ENCODE data around the gene SPAG17.

SPAG17 gene

DNA sequence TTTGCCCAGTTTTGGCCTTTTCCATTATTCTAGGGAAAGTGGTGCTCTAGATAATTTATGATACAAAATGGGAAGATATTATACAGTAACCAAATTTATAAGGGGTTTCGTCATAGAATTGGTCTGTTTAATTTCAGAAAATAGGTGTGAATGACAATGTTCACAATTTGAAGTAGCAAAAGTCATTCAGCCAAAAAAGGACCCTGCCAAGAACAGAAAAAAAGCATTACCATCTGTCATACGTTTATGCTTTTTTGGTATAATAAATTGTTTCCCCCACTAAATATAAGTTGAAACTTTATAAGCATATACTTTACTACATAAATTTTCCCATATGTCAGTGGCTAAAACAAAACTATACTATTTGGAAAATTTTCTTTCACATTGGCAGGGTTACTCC, 4.5 kb upstream of the SPAG17 start:
- H3K36me3 ChIP-seq (replicated peaks; ENCODE audit: low read depth, low read length) = no peaks in the 10 kb centered on the region
- TF ChIP-seq CTCF (IDR thresholded peaks at IDR 0.05; ENCODE audit: low read depth, low read length) = no peak
- no peak for TF ChIP-seq EZH2phosphoT487 (IDR thresholded peaks at IDR 0.05; ENCODE audit: low read depth)
- H3K79me2 ChIP-seq (ENCODE audit: low read length) = no peaks in the 10 kb centered on the region
- H3K27me3 ChIP-seq (ENCODE audit: low read depth, low read length) = no peaks in the 10 kb centered on the region
- no peak overlapping the region for H3K9ac ChIP-seq (ENCODE audit: low read length)
- no peak overlapping the region for H3K4me2 ChIP-seq (ENCODE audit: low read length)
- no peak overlapping the region for H2AFZ ChIP-seq (ENCODE audit: low read depth, low read length)
- H3K9me3 ChIP-seq (ENCODE audit: insufficient read depth, low read length) = no peaks in the 10 kb centered on the region
- no peak overlapping the region for H3K4me3 ChIP-seq (ENCODE audit: low read length)
- H3K27ac ChIP-seq (ENCODE audit: low read length) = no peak overlapping the region
- no peaks in the 10 kb centered on the region for H3K4me1 ChIP-seq (ENCODE audit: low read length)
- H4K20me1 ChIP-seq (ENCODE audit: insufficient read depth, low read length) = no peaks in the 10 kb centered on the region

- no peak overlapping the region for H3K9ac ChIP-seq (ENCODE audit: low read length)
- H4K20me1 ChIP-seq (ENCODE audit: insufficient read depth, low read length) = no peaks in the 10 kb centered on the region
- no peak for TF ChIP-seq EZH2phosphoT487 (IDR thresholded peaks at IDR 0.05; ENCODE audit: low read depth)
- no peak for TF ChIP-seq CTCF (IDR thresholded peaks at IDR 0.05; ENCODE audit: low read depth, low read length)
- H3K27me3 ChIP-seq (ENCODE audit: low read depth, low read length) = no peaks in the 10 kb centered on the region
- no peaks in the 10 kb centered on the region for H3K9me3 ChIP-seq (ENCODE audit: insufficient read depth, low read length)
- H3K4me2 ChIP-seq (ENCODE audit: low read length) = no peak overlapping the region
- no peak overlapping the region for H3K27ac ChIP-seq (ENCODE audit: low read length)
- H3K36me3 ChIP-seq (replicated peaks; ENCODE audit: low read depth, low read length) = no peaks in the 10 kb centered on the region
- H3K4me3 ChIP-seq (ENCODE audit: low read length) = no peak overlapping the region
- H3K79me2 ChIP-seq (ENCODE audit: low read length) = no peaks in the 10 kb centered on the region
- no peaks in the 10 kb centered on the region for H3K4me1 ChIP-seq (ENCODE audit: low read length)
- no peak overlapping the region for H2AFZ ChIP-seq (ENCODE audit: low read depth, low read length)
Measured at GRCh38 chr1:118188411-118188810, 3.4 kb upstream of the SPAG17 start.

- no peak overlapping the region for H3K4me2 ChIP-seq (ENCODE audit: low read length)
- H3K4me1 ChIP-seq (ENCODE audit: low read length) = no peaks in the 10 kb centered on the region
- no peak overlapping the region for H3K27ac ChIP-seq (ENCODE audit: low read length)
- no peak overlapping the region for H3K4me3 ChIP-seq (ENCODE audit: low read length)
- H2AFZ ChIP-seq (ENCODE audit: low read depth, low read length) = no peak overlapping the region
- no peaks in the 10 kb centered on the region for H3K79me2 ChIP-seq (ENCODE audit: low read length)
- no peaks in the 10 kb centered on the region for H4K20me1 ChIP-seq (ENCODE audit: insufficient read depth, low read length)
- no peak for TF ChIP-seq EZH2phosphoT487 (IDR thresholded peaks at IDR 0.05; ENCODE audit: low read depth)
- no peak for TF ChIP-seq CTCF (IDR thresholded peaks at IDR 0.05; ENCODE audit: low read depth, low read length)
- no peaks in the 10 kb centered on the region for H3K27me3 ChIP-seq (ENCODE audit: low read depth, low read length)
- no peak overlapping the region for H3K9ac ChIP-seq (ENCODE audit: low read length)
- no peaks in the 10 kb centered on the region for H3K9me3 ChIP-seq (ENCODE audit: insufficient read depth, low read length)
- no peaks in the 10 kb centered on the region for H3K36me3 ChIP-seq (replicated peaks; ENCODE audit: low read depth, low read length)
Measured at GRCh38 chr1:118186026-118186425, 998 bp upstream of the SPAG17 start.

GRCh38 chr1:118184739-118185083, 317 bp downstream of the SPAG17 start:
- TF ChIP-seq CTCF (IDR thresholded peaks at IDR 0.05; ENCODE audit: low read depth, low read length) = no peak
- no peak for TF ChIP-seq EZH2phosphoT487 (IDR thresholded peaks at IDR 0.05; ENCODE audit: low read depth)
- Histone ChIP-seq H3K4me1 (ENCODE audit: low read length) (no peaks in the 10 kb centered on the region), H3K27ac (ENCODE audit: low read length) (no peak overlapping the region), H3K27me3 (ENCODE audit: low read depth, low read length) (no peaks in the 10 kb centered on the region), H3K4me2 (ENCODE audit: low read length) (no peak overlapping the region), H4K20me1 (ENCODE audit: insufficient read depth, low read length) (no peaks in the 10 kb centered on the region), H3K9ac (ENCODE audit: low read length) (no peak overlapping the region), H3K36me3 (replicated peaks; ENCODE audit: low read depth, low read length) (no peaks in the 10 kb centered on the region), H2AFZ (ENCODE audit: low read depth, low read length) (no peak overlapping the region), H3K9me3 (ENCODE audit: insufficient read depth, low read length) (no peaks in the 10 kb centered on the region), H3K79me2 (ENCODE audit: low read length) (no peaks in the 10 kb centered on the region), H3K4me3 (ENCODE audit: low read length) (no peak overlapping the region)

Data from OCI-LY3 (cell line).